ENCODE data around the gene SORT1. TPM values are rescaled to one million over a fixed set of nuclear protein-coding genes. Genes with fewer than 3 reads are reported as not detected.

The SORT1 gene
- total RNA-seq, 1 experiment from 2014 or later = 47.9 TPM

DNA sequence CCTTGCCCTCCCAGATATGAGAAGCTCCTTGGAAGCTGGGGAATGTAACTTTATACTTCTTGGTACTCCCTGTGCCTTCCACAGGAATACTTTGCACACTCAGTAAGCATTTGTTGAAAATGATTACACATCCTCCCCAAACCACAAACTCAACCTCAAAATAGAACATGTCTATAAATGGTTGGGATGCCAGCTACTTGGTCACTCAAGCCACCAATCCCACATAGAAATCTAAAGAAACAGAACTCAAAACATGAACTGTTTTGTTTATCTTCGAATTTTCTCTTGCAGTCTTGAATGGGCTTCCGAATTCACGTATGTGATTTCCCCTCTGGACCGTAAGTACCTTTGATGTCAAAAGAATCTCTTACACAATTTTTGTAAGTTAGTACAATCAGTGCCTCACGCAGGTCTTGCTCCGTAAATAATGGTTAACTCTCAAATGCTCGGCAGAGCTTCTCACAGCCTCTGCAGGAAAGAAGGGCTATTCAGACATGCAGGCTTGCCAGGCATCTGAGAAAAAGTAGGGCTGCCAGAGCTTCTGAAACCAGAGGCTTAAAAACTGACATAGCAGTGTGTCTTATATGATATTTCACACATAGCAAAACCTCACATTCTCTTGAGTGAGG is 26.9 kb downstream of the SORT1 start:
- Histone ChIP-seq H3K9ac (ENCODE audit: extremely low read depth, insufficient read length, low read length) (no peak overlapping the region), H2BK12ac (ENCODE audit: insufficient read length, low read depth, low read length) (no peak overlapping the region), H3K23me2 (ENCODE audit: insufficient read length, low read depth, low read length, poor library complexity, severe bottlenecking) (no peaks in the 10 kb centered on the region), H3K4me2 (ENCODE audit: insufficient read depth, insufficient read length, low read length) (no peak overlapping the region), H2AK5ac (ENCODE audit: insufficient read length, low read length) (no peak overlapping the region), H3K4ac (ENCODE audit: low read depth, low read length) (no peak overlapping the region), H4K5ac (ENCODE audit: insufficient read length, low read depth, low read length) (no peak overlapping the region), H4K20me1 (ENCODE audit: control insufficient read depth, insufficient read depth, insufficient read length) (no peaks in the 10 kb centered on the region), H3K4me1 (ENCODE audit: insufficient read depth, low read length) (no peaks in the 10 kb centered on the region; the same call in 1 of the 2 replicates), H2BK120ac (ENCODE audit: low read depth, low read length, poor library complexity, severe bottlenecking) (no peak overlapping the region), H2AFZ (ENCODE audit: low read length) (no peak overlapping the region), H3K79me1 (ENCODE audit: insufficient read depth, low read depth, low read length, poor library complexity, severe bottlenecking) (peaks cover 5% of the 10 kb centered on the region), H3T11ph (ENCODE audit: low read length) (no peak overlapping the region), H2BK5ac (ENCODE audit: insufficient read length, low read length) (no peak overlapping the region), H3K18ac (ENCODE audit: insufficient read length, low read depth, low read length) (no peak overlapping the region), H3K27me3 (ENCODE audit: insufficient read depth, low read length) (no peaks in the 10 kb centered on the region), H2BK20ac (ENCODE audit: low read depth, low read length, poor library complexity, severe bottlenecking) (no peak overlapping the region), H3K56ac (ENCODE audit: insufficient read length, low read depth, low read length) (no peak overlapping the region), H2BK15ac (ENCODE audit: low read depth, low read length) (no peak overlapping the region), H4K91ac (ENCODE audit: insufficient read length, low read depth, low read length) (no peak overlapping the region), H4K8ac (replicated peaks; ENCODE audit: insufficient read length, low read depth, low read length) (no peak overlapping the region), H3K23ac (ENCODE audit: insufficient read length, low read depth, low read length) (no peak overlapping the region), H3K9me3 (ENCODE audit: control insufficient read depth, low read depth, low read length) (no peaks in the 10 kb centered on the region), H3K79me2 (ENCODE audit: insufficient read depth, low read length) (peaks cover 6% of the 10 kb centered on the region; the same call in 1 of the 2 replicates), H3K27ac (ENCODE audit: insufficient read length, low read depth, low read length) (no peak overlapping the region), H3K14ac (ENCODE audit: insufficient read depth, low read length) (no peak overlapping the region)
- no peaks in the 10 kb centered on the region for H3K27me3 Mint-ChIP-seq (ENCODE audit: low read depth)
- no CpG with 5 or more reads among the region's 7 CpGs for WGBS (ENCODE audit: extremely low coverage, insufficient read length, low lambda C conversion rate)
- peak overlapping the region in 2 of 3 experiments; percentile 15 to 38; a peak in 3 of 7 replicates for H3K27ac Mint-ChIP-seq
- no peaks in the 10 kb centered on the region for H3K9me3 Mint-ChIP-seq
- no peak for TF ChIP-seq CTCF (conservative IDR thresholded peaks at IDR 0.05)
- H3K4me1 Mint-ChIP-seq = peaks cover 24 to 27% of the 10 kb centered on the region in 2 experiments
- H3K36me3 Mint-ChIP-seq (ENCODE audit: insufficient read depth in 1 of 3, low read depth in 3 of 3) = peaks cover 17 to 23% (median 18%) of the 10 kb centered on the region in 3 experiments
- DNase-seq = no peak
- no peak overlapping the region for H3K4me3 Mint-ChIP-seq
